ENCODE data around the gene ABCC8.

- TF ChIP-seq, protein P1, sequence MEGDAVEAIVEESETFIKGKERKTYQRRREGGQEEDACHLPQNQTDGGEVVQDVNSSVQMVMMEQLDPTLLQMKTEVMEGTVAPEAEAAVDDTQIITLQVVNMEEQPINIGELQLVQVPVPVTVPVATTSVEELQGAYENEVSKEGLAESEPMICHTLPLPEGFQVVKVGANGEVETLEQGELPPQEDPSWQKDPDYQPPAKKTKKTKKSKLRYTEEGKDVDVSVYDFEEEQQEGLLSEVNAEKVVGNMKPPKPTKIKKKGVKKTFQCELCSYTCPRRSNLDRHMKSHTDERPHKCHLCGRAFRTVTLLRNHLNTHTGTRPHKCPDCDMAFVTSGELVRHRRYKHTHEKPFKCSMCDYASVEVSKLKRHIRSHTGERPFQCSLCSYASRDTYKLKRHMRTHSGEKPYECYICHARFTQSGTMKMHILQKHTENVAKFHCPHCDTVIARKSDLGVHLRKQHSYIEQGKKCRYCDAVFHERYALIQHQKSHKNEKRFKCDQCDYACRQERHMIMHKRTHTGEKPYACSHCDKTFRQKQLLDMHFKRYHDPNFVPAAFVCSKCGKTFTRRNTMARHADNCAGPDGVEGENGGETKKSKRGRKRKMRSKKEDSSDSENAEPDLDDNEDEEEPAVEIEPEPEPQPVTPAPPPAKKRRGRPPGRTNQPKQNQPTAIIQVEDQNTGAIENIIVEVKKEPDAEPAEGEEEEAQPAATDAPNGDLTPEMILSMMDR (IDR thresholded peaks at IDR 0.05): no peak
- no peak for TF ChIP-seq POLR2AphosphoS5 (IDR thresholded peaks at IDR 0.05; ENCODE audit: low read depth, low read length)
- TF ChIP-seq RFX5 (IDR thresholded peaks at IDR 0.05; ENCODE audit: low read length): no peak
- no peak for TF ChIP-seq REST (IDR thresholded peaks at IDR 0.05; ENCODE audit: low read depth, low read length)
- TF ChIP-seq CHD2 (IDR thresholded peaks at IDR 0.05; ENCODE audit: low read length, partially characterized antibody): no peak
- TF ChIP-seq EP300 (IDR thresholded peaks at IDR 0.05; ENCODE audit: borderline replicate concordance in 1 of 2, low read depth in 1 of 2, low read length in 1 of 2): no peak
These were observed 42.5 kb downstream of the ABCC8 start for GRCh38 chr11:17434108-17434507.

Measured in SK-N-SH (cell line).